GM19463 (cell line): ENCODE measurements around the gene UBALD2.
"Not testable (repeated sequence)": the region's sequence is repeated elsewhere in the genome, so short reads cannot be mapped to it uniquely, and the experiment has no call there.

Experiments
- ATAC-seq: cut with Tn5 transposase; IDR thresholded peaks from one replicate; pipeline ENCODE4 v1.9.1; 2021; ENCODE audit warnings: mild to moderate bottlenecking, moderate library complexity; ENCODE audit not compliant: unreplicated experiment

UBALD2 gene

GRCh38 chr17:76276461-76277299 is 11.5 kb downstream of the UBALD2 start:
- ATAC-seq = no peak

GRCh38 chr17:76277300-76278267 is 12.4 kb downstream of the UBALD2 start:
- no peak for ATAC-seq

GRCh38 chr17:76278268-76278908 is 13.2 kb downstream of the UBALD2 start:
- no peak for ATAC-seq

- peak; percentile 62 for ATAC-seq
These were observed 14.0 kb downstream of the UBALD2 start for GRCh38 chr17:76278952-76279741.

GRCh38 chr17:76279742-76280287 is 14.7 kb downstream of the UBALD2 start:
- ATAC-seq = no peak

GRCh38 chr17:76280650-76281049 is 15.5 kb downstream of the UBALD2 start:
- ATAC-seq = no peak

- ATAC-seq = no peak
These were observed 16.6 kb downstream of the UBALD2 start for GRCh38 chr17:76281573-76282371.

- ATAC-seq = no peak
These were observed 27.4 kb downstream of the UBALD2 start for GRCh38 chr17:76292567-76292966.

- no peak for ATAC-seq
These were observed 28.0 kb downstream of the UBALD2 start for GRCh38 chr17:76293106-76293505.

GRCh38 chr17:76296186-76296585 is 31.0 kb downstream of the UBALD2 start:
- ATAC-seq = no peak

- no peak for ATAC-seq
These were observed 31.7 kb downstream of the UBALD2 start for GRCh38 chr17:76296889-76297288.

- no peak for ATAC-seq
These were observed 32.3 kb downstream of the UBALD2 start for GRCh38 chr17:76297436-76297835.

- no peak for ATAC-seq
These were observed 39.3 kb downstream of the UBALD2 start for GRCh38 chr17:76304226-76305134.

- ATAC-seq = not testable (repeated sequence)
These were observed 39.9 kb downstream of the UBALD2 start for GRCh38 chr17:76305135-76305454.

- ATAC-seq = no peak
These were observed 42.3 kb downstream of the UBALD2 start for GRCh38 chr17:76307299-76307965.

GRCh38 chr17:76307966-76308338 is 42.8 kb downstream of the UBALD2 start, which contains the start of gene QRICH2:
Gene QRICH2 (minus strand): TSS chr17:76308276. CDS start chr17:76307998, 278 bp downstream.
- ATAC-seq = no peak

- ATAC-seq = no peak
These were observed 44.3 kb downstream of the UBALD2 start for GRCh38 chr17:76309461-76309860.

GRCh38 chr17:76312735-76313134 is 47.6 kb downstream of the UBALD2 start:
- no peak for ATAC-seq
